Measurements from ENCODE around the gene MS4A15.

DNA sequence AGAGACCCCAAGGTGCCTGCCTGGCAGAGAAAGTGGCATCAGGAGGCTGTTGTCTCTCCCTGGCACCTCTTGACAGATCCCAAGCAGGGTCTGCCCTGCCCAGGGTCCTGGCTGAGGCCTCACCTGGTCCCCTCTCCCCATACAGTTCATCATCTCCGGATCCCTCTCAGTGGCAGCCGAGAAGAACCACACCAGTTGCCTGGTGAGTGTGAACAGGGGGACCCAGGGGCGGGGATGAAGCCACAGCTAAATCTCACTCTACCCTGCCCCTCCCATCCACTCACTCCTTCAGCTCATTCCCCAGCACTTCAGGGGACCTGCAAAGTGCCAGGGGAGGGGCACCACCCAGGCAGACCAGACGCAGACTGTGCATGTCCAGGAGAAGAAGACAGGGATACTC is 14.5 kb downstream of the MS4A15 start:
- TF ChIP-seq, protein P1, sequence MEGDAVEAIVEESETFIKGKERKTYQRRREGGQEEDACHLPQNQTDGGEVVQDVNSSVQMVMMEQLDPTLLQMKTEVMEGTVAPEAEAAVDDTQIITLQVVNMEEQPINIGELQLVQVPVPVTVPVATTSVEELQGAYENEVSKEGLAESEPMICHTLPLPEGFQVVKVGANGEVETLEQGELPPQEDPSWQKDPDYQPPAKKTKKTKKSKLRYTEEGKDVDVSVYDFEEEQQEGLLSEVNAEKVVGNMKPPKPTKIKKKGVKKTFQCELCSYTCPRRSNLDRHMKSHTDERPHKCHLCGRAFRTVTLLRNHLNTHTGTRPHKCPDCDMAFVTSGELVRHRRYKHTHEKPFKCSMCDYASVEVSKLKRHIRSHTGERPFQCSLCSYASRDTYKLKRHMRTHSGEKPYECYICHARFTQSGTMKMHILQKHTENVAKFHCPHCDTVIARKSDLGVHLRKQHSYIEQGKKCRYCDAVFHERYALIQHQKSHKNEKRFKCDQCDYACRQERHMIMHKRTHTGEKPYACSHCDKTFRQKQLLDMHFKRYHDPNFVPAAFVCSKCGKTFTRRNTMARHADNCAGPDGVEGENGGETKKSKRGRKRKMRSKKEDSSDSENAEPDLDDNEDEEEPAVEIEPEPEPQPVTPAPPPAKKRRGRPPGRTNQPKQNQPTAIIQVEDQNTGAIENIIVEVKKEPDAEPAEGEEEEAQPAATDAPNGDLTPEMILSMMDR (IDR thresholded peaks at IDR 0.05; ENCODE audit: insufficient read depth, low read depth, low read length): no peak
- no peak for TF ChIP-seq EZH2 (IDR thresholded peaks at IDR 0.05; ENCODE audit: insufficient read depth, low read length)

Data from astrocyte (in vitro differentiated cells and primary cell).